Ishikawa (cell line): ENCODE results near the gene RBFOX1.

Experiments
- CEBPB ChIP-seq: IDR thresholded peaks from 2 replicates; pipeline ENCODE4 v1.6.1; 2012
- CREB1 ChIP-seq: IDR thresholded peaks from 2 replicates; pipeline ENCODE4 v1.6.1; 2012; ENCODE audit warnings: low read depth
- EGR1 ChIP-seq: IDR thresholded peaks from 2 replicates; pipeline ENCODE4 v1.6.1; 2012
- EP300 ChIP-seq: IDR thresholded peaks from 2 replicates; pipeline ENCODE4 v1.6.1; 2012; ENCODE audit warnings: borderline replicate concordance
- FOXM1 ChIP-seq: IDR thresholded peaks from 2 replicates; pipeline ENCODE4 v1.6.1; 2012; ENCODE audit warnings: low read depth, borderline replicate concordance
- NFIC ChIP-seq: IDR thresholded peaks from 2 replicates; pipeline ENCODE4 v1.6.1; 2012
- RAD21 ChIP-seq: IDR thresholded peaks from 2 replicates; pipeline ENCODE4 v1.6.1; 2012; ENCODE audit warnings: low read depth
- TAF1 ChIP-seq: IDR thresholded peaks from 2 replicates; pipeline ENCODE4 v1.6.1; 2012; ENCODE audit warnings: low read depth, mild to moderate bottlenecking
- TCF12 ChIP-seq: IDR thresholded peaks from 2 replicates; pipeline ENCODE4 v1.6.1; 2012; ENCODE audit warnings: low read depth
- TEAD4 ChIP-seq: IDR thresholded peaks from 2 replicates; pipeline ENCODE4 v1.6.1; 2012
- YY1 ChIP-seq: IDR thresholded peaks from 2 replicates; pipeline ENCODE4 v1.6.1; 2012; ENCODE audit warnings: low read depth
- ZBTB7A ChIP-seq: IDR thresholded peaks from 2 replicates; pipeline ENCODE4 v1.6.1; 2012; ENCODE audit warnings: low read depth
- TF ChIP-seq, protein P1 (sequence below): IDR thresholded peaks from 2 replicates; pipeline ENCODE4 v1.6.1; 2012
- TF ChIP-seq, protein P2 (sequence below): IDR thresholded peaks from 2 replicates; pipeline ENCODE4 v1.6.1; 2012; ENCODE audit warnings: low read depth, mild to moderate bottlenecking
- TF ChIP-seq, protein P3 (sequence below): IDR thresholded peaks from 2 replicates; pipeline ENCODE4 v1.6.1; 2012

Gene RBFOX1

DNA sequence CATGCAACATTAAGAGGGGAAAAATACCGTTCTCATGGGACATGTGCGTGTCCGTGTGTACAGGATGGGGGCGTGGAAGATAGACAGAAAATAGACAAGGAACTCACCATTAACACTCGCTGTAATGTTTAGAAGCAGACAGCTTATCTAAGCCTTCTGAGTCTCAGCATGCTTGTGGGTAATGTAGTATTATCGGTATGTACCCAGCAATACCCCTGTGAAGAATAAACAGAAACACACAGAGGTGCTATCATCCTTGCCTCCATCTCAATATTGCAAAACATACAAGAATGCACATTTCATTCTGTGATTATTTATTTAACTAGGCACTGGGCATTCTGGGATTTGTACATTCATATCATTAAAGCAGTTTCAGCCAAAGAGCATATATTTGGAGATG, 42.0 kb upstream of the RBFOX1 start:
- TF ChIP-seq, protein P1, sequence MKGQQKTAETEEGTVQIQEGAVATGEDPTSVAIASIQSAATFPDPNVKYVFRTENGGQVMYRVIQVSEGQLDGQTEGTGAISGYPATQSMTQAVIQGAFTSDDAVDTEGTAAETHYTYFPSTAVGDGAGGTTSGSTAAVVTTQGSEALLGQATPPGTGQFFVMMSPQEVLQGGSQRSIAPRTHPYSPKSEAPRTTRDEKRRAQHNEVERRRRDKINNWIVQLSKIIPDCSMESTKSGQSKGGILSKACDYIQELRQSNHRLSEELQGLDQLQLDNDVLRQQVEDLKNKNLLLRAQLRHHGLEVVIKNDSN = no peak
- TF ChIP-seq, protein P2, sequence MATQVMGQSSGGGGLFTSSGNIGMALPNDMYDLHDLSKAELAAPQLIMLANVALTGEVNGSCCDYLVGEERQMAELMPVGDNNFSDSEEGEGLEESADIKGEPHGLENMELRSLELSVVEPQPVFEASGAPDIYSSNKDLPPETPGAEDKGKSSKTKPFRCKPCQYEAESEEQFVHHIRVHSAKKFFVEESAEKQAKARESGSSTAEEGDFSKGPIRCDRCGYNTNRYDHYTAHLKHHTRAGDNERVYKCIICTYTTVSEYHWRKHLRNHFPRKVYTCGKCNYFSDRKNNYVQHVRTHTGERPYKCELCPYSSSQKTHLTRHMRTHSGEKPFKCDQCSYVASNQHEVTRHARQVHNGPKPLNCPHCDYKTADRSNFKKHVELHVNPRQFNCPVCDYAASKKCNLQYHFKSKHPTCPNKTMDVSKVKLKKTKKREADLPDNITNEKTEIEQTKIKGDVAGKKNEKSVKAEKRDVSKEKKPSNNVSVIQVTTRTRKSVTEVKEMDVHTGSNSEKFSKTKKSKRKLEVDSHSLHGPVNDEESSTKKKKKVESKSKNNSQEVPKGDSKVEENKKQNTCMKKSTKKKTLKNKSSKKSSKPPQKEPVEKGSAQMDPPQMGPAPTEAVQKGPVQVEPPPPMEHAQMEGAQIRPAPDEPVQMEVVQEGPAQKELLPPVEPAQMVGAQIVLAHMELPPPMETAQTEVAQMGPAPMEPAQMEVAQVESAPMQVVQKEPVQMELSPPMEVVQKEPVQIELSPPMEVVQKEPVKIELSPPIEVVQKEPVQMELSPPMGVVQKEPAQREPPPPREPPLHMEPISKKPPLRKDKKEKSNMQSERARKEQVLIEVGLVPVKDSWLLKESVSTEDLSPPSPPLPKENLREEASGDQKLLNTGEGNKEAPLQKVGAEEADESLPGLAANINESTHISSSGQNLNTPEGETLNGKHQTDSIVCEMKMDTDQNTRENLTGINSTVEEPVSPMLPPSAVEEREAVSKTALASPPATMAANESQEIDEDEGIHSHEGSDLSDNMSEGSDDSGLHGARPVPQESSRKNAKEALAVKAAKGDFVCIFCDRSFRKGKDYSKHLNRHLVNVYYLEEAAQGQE = no peak
- TF ChIP-seq ZBTB7A (no peak), FOXM1 (no peak), TEAD4 (no peak), CEBPB (no peak), CREB1 (no peak), RAD21 (no peak), TCF12 (no peak), YY1 (no peak), EGR1 (no peak), NFIC (no peak)
- TF ChIP-seq, protein P3, sequence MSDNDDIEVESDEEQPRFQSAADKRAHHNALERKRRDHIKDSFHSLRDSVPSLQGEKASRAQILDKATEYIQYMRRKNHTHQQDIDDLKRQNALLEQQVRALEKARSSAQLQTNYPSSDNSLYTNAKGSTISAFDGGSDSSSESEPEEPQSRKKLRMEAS = no peak

DNA sequence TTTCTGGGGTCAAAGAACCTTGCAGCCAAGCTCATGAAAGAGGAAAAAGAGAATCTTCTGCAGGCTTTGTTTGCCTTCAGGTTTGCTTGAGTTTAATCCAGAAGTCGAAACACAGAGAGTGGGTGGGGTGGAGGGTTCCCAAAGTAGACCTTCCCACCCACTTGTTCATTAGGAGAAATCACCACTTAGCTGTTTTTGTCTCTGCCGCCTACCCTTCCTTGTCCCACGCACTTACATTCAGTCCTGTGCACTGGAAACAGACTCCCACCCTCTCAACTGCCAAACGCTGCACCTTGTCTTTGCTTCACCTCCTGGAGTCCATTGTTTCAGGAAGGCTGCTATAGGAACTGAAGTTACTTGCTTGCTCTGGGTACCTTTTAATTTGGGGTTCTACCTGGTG, 38.6 kb upstream of the RBFOX1 start:
- TF ChIP-seq, protein P2 = no peak
- TF ChIP-seq ZBTB7A = no peak
- no peak for TF ChIP-seq TCF12
- TF ChIP-seq TAF1 = no peak
- TF ChIP-seq NFIC = no peak
- TF ChIP-seq, protein P3 = no peak
- TF ChIP-seq EGR1 = no peak
- no peak for TF ChIP-seq RAD21
- no peak for TF ChIP-seq EP300
- TF ChIP-seq, protein P1 = no peak
- no peak for TF ChIP-seq FOXM1
- no peak for TF ChIP-seq TEAD4
- no peak for TF ChIP-seq CEBPB

DNA sequence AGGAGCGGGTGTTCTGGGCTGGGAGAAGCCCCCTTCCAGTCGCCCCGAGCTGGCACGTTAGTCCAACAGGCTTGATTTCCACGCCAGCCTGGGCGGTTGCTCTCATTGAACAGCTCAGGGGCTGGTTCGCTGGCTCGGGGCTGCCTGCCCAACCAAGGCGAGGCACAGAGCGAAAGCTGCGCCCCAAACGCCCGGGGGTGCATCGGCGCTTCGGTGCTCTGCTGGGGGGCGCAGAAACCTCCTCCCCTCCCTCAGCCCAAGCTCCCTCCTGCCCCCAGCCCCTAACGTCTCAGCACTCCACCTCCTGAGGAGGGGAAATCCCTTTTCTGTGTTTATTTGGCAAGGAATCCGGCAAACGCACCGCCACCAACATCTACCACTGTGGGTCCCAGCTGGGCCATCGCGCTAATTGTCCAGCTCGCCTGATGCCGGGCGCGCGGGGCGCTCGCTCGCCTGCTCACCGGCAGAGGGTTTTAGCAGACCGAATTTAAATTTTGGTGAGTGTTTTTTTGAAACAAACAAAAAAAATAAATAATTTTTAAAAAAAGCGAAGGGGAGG, 29.5 kb upstream of the RBFOX1 start:
- TF ChIP-seq CREB1 (no peak), TEAD4 (no peak), EP300 (no peak)
- TF ChIP-seq, protein P1 = no peak

DNA sequence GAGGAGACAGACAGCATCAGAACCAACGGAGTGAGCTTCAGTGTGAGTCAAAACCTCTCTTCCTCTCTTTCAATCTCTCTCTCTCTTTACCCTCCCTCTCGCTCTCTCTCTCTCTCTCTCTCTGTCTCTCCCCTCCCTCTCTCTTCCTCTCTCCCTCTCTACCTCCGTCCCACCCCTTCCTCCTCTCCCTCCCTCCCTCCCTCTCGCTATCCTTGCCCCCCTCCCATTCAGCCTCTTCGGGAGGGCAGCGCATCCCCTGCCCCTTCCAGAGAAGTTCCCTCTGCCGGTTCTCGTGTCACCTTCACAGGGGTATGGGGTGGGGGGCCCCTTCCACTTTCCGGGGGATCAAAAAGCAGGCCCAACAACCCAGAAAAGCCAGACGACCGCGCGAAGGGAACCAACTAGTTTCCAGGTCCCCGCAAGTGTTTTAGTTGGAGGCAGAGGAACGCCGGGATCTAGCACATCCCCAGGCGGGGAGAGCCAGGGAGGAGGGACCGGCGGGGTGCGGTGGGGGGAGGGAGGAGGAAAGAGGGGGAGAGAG, 28.9 kb upstream of the RBFOX1 start:
- TF ChIP-seq FOXM1 (no peak), CREB1 (no peak), TCF12 (no peak), TEAD4 (no peak), RAD21 (no peak), CEBPB (no peak), EGR1 (no peak), YY1 (no peak), TAF1 (no peak), EP300 (no peak), NFIC (no peak), ZBTB7A (no peak)
- TF ChIP-seq, protein P2 = no peak
- TF ChIP-seq, protein P1 = no peak
